D721Med (cell line): Measurements from ENCODE around the gene SLIT1.

Source experiments
- DNase-seq: peaks from one replicate; pipeline ENCODE4 v3.0.0; 2011; ENCODE audit warnings: low spot score; ENCODE audit not compliant: insufficient read length
- FAIRE-seq: peaks from 2 replicates; lab custom pipeline; 2011; peaks lifted over from hg19 to GRCh38; lab: Jason Lieb, UNC
- CTCF ChIP-seq: IDR thresholded peaks from 2 replicates; pipeline ENCODE4 v1.5.1; 2012; ENCODE audit warnings: mild to moderate bottlenecking, control low read depth; ENCODE audit not compliant: insufficient read depth; ENCODE audit errors: missing control alignments

Gene SLIT1

GRCh38 chr10:97059872-97060205 lies 125.9 kb downstream of the SLIT1 start:
- FAIRE-seq: no peak
- TF ChIP-seq CTCF: no peak
- DNase-seq: no peak

GRCh38 chr10:97059006-97059871 lies 126.5 kb downstream of the SLIT1 start:
- FAIRE-seq: no peak
- DNase-seq: no peak
- no peak for TF ChIP-seq CTCF

- no peak for TF ChIP-seq CTCF
- no peak for FAIRE-seq
Observed at GRCh38 chr10:97058521-97058920, 127.2 kb downstream of the SLIT1 start.

GRCh38 chr10:97057491-97058235 lies 128.1 kb downstream of the SLIT1 start:
- FAIRE-seq: no peak
- no peak for TF ChIP-seq CTCF
- no peak for DNase-seq

More at GRCh38 chr10:97058521-97058920, 127.2 kb downstream of the SLIT1 start:
- no peak for DNase-seq

DNA sequence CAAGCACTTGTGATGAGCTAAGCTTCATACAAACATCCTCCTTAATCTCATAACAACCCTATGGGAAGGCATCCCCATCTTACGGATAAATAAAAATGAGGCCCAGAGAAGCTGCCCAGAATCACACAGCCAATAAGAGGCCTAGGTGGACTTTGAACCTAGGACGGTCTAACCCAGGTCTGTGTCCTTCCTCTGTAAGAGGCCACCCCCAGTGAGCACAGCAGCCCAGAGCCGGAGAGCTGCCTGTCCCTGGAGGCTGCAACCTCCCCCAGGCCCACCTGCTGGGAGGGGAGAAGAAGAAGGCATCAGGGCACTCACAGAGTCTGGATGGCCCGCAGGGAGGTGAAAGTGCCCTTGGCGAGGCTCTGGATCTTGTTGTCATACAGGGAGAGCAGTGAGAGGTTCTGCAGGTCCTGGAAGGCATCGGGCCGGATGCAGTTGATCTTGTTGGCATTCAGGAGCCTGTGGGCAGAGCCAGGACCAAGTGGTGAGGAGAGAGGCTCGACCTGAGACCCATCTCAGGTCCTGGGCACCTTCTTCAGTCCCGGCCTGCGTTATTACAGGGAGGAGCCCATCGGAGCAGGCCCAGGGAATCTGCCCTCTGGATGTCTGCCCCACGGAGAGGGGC lies 129.6 kb downstream of the SLIT1 start:
- no peak for FAIRE-seq
- DNase-seq: no peak
- no peak for TF ChIP-seq CTCF

GRCh38 chr10:97053276-97053675 lies 132.5 kb downstream of the SLIT1 start:
- no peak for DNase-seq
- TF ChIP-seq CTCF: no peak
- FAIRE-seq: no peak
